Measurements from ENCODE around the gene PRR12.

The PRR12 gene, protein sequence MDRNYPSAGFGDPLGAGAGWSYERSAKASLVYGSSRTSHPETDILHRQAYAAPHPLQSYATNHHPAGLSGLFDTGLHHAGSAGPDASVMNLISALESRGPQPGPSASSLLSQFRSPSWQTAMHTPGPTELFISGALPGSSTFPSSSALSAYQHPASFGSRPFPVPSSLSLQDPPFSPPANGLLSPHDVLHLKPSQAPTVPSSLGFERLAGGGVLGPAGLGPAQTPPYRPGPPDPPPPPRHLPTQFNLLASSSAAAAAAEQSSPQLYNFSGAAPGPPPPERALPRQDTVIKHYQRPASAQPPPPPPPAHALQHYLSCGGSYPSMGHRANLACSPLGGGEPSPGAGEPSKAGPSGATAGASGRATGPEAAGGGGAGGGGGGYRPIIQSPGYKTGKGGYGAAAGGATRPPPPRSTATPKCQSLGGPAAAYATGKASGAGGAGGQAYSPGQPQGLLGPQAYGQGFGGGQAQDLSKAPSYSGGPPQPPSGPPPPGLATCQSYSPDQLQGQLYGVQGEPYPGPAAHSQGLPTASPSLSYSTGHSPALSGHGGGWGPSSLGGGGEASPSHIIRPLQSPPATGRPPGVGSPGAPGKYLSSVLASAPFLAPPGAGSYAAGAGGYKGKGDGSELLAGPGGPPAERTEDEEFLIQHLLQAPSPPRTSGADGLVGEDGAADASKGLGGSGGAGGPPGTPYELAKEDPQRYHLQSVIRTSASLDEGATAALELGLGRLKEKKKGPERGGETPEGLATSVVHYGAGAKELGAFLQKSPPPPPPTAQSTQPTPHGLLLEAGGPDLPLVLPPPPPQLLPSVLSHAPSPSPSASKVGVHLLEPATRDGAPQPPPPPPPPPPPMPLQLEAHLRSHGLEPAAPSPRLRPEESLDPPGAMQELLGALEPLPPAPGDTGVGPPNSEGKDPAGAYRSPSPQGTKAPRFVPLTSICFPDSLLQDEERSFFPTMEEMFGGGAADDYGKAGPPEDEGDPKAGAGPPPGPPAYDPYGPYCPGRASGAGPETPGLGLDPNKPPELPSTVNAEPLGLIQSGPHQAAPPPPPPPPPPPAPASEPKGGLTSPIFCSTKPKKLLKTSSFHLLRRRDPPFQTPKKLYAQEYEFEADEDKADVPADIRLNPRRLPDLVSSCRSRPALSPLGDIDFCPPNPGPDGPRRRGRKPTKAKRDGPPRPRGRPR (N-terminal part only)

GRCh38 chr19:49590971-49591730, at the start of gene PRR12:
Gene PRR12 (plus strand): TSS chr19:49591182. CDS start chr19:49591655, 473 bp downstream.
- DNase-seq (ENCODE audit: low read depth in 3 of 3): peak in 2 of 3 experiments; percentile 60 to 71

GRCh38 chr19:49541914-49542313, 49.1 kb upstream of the PRR12 start:
- DNase-seq (ENCODE audit: low read depth in 3 of 3): no peak

GRCh38 chr19:49542446-49542845, 48.5 kb upstream of the PRR12 start:
- DNase-seq (ENCODE audit: low read depth in 3 of 3): no peak

DNA sequence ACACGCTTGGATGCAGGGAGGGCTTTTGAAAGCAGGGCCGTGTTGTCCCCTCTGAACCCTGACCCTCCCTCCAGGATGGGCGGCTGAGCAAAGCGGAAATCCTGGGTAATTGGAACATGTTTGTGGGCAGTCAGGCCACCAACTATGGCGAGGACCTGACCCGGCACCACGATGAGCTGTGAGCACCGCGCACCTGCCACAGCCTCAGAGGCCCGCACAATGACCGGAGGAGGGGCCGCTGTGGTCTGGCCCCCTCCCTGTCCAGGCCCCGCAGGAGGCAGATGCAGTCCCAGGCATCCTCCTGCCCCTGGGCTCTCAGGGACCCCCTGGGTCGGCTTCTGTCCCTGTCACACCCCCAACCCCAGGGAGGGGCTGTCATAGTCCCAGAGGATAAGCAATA, 48.0 kb upstream of the PRR12 start:
- DNase-seq (ENCODE audit: low read depth in 3 of 3): no peak

GRCh38 chr19:49544154-49544553, 46.8 kb upstream of the PRR12 start:
- no peak for DNase-seq (ENCODE audit: low read depth in 3 of 3)

DNA sequence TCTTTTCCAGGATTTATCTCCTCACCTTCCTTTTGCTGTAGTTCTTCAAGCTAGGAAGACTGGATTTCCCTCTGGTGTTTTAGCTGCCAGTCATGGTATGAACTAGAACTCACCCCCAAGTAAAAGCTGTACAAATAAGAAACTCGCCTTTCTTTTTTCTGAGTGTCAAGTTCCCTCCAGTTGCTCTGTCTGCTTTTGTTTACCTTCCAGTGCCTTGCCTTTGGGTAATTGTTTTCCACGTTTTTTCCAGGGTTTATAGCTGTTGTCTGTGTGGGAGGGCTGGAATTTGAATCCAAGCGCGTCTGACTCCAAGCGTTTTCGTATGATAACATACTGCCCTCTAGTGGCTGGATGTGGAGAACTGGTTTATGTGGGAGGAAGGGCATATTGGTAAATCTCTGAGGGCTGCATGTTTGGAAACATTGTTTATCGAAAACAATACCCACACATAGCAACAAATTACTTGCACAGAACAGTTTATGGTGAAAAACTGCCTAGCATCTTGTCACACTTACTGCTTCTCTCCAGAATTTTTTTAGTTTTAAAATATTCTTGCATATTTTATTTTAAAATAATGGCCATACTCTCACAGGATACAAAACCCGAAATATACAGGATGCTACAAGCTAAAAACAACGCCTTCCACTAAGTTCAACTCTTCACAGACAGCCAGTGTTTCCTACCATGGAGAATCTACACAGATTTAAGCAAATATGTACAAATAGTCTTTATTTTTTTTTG, 44.0 kb upstream of the PRR12 start:
- no peak for DNase-seq (ENCODE audit: low read depth in 3 of 3)

- no peak for DNase-seq (ENCODE audit: low read depth in 3 of 3)
These were observed 41.9 kb upstream of the PRR12 start for GRCh38 chr19:49549045-49549444.

GRCh38 chr19:49551531-49551930, 39.5 kb upstream of the PRR12 start:
- no peak for DNase-seq (ENCODE audit: low read depth in 3 of 3)

DNA sequence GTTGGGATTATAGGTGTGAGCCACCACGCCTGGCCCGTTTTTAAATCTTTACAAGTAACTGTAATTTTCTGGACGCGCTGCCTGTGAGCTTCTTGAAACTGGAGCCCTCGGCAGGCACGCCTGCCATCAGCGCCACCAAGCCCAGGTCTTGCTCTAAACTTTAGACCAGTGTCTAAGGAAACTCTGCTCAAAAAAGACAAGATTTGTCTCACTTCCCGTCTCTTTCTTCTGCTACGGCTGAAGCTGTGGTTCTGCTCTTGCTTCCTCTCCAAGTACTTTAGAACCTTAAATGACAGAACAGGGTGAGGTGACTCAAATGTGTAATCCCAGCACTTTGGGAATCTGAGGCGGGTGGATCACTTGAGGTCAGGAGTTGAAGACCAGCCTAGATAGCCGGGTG, 38.2 kb upstream of the PRR12 start:
- no peak for DNase-seq (ENCODE audit: low read depth in 3 of 3)

DNA sequence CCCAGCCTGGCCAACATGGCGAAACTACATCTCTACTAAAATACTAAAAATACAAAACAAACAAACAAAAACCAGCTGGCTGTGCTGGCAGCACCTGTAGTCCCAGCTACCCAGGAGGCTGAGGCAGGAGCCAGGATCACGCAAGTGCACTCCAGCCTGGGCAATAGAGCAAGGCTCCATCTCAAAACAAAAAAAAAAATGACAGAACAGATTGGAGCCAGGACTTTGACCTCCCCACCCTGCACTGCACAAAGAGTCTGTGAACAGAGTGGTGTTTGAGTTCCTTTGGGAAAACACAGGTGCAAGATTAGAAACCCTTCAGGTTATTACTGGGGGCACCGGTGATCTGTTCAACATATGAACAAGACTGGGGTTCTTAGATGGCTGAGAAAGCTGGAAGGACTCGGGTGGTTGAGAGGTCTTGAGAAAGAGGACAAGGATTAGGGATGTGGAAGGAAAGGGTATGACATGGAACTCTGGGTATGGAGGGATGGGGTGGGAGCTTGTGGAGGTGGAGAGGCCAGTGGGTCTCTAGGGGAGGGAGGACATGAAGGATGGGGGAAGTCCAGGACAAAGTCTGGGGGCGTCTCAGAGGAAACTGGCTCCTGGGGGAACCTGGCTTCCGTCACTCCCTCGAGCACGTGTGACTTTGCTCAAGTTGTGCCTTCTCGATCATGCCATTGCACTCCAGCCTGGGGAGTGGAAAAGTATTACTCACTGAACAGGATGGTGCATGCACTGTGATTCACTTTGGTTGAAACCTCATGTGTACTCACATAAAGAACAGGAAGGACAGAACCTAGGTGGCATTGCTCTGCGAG, 37.3 kb upstream of the PRR12 start:
- DNase-seq (ENCODE audit: low read depth in 3 of 3): peak in 1 of 3 experiments; percentile 65

- DNase-seq (ENCODE audit: low read depth in 3 of 3): peak in 1 of 3 experiments; percentile 60
These were observed 36.2 kb upstream of the PRR12 start for GRCh38 chr19:49554701-49555181.

GRCh38 chr19:49555600-49556411, 35.2 kb upstream of the PRR12 start:
- peak in 2 of 3 experiments; percentile 66 to 80 for DNase-seq (ENCODE audit: low read depth in 3 of 3)

DNA sequence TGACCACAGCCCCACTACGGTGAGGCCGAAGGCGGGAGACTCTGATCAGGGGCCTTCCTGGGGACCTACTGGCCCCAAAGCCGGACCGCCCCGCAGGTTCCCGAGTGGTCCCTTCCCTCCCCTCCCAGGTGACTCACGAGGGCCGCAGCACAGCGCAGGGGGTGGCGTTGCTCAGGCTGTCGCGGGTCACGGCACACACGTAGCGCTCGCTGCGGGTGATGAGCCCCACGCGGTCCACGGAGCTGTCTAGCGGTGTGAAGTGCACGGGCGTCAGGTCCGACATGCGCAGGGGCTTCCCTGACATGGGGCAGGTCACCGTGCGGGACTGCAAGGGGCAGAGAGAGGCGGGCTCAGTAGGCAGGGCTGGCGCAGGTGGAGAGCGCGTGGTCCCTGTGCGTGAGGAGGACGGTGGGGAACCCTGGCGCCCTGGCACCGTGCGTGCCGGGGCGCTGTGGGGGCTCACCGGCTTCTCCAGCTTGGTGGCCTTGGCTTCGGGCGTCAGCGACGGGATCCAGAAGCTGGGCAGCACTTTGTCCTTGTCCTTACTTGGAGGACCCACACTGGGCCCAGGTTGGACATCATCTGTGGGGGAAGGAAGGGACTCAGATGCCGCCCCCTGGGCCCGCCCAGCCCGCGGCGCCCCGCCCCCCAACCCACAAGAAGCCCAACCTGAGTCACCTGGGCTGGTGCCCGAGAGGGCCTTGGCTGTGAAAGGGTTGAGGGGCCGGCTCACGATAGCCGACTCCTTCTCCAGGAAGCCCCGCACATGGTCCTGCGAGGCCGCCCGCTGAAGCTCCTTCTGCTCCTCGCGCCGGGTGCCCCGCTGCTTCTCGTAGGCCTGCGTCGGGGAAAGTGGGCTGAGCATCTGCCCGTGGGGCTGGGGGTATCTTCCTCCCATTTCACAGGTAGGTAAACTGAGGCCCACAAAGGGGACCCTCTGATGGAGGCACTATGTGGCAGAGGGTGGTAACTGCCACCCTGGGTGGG, 34.3 kb upstream of the PRR12 start:
- peak in 1 of 3 experiments; percentile 47 for DNase-seq (ENCODE audit: low read depth in 3 of 3)

- no peak for DNase-seq (ENCODE audit: low read depth in 3 of 3)
These were observed 33.2 kb upstream of the PRR12 start for GRCh38 chr19:49557641-49558325.

GRCh38 chr19:49558591-49558990, 32.4 kb upstream of the PRR12 start:
- DNase-seq (ENCODE audit: low read depth in 3 of 3): peak in 1 of 3 experiments; percentile 38

- no peak for DNase-seq (ENCODE audit: low read depth in 3 of 3)
These were observed 31.5 kb upstream of the PRR12 start for GRCh38 chr19:49559443-49559842.

DNA sequence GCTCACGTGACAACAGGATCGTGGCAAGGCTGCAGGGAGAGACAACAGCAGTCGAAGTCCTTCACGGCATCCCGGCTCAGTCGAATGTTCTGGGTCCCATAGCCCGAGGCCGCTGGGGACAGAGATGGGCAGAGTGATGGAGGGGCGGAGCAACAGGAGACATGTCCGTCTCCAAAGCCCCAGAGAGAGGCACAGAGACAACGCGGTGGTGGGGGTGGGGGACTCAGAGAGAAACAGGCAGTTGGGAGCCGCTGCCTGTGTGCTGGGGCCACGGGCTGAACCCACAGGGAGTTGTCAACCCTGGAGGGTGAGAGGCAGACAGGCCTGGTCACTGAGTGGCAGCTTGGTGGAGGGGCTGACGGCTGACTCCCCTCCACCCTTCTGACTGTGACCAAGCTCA, 31.1 kb upstream of the PRR12 start:
- no peak for DNase-seq (ENCODE audit: low read depth in 3 of 3)

Data from stimulated activated CD4-positive, alpha-beta T cell treated with anti-CD3 and anti-CD28 coated beads, TNF-alpha, amount 100 ng/mL, for 24 hours (primary cell).